ENCODE measurements around the gene SNX25.
"Not testable (repeated sequence)": the region's sequence is repeated elsewhere in the genome, so short reads cannot be mapped to it uniquely, and the experiment has no call there.

SNX25 gene

GRCh38 chr4:185311113-185311888 lies 101.9 kb downstream of the SNX25 start:
- H3K36me3 ChIP-seq (ENCODE audit: control insufficient read depth, low read length) = peaks cover 78% of the 10 kb centered on the region
- no peaks in the 10 kb centered on the region for H3K79me2 ChIP-seq (ENCODE audit: control insufficient read depth, low read length)
- no peak overlapping the region for H3K4me2 ChIP-seq (ENCODE audit: low read length)
- no peak overlapping the region for H3K4me3 ChIP-seq (ENCODE audit: low read length)
- 0 out of 2 replicates have a peak, but pooled peaks cover 11% of the 10 kb centered on the region for H4K20me1 ChIP-seq (ENCODE audit: control insufficient read depth, insufficient read depth, low read depth, low read length)
- no peaks in the 10 kb centered on the region for H3K9me3 ChIP-seq (ENCODE audit: control insufficient read depth, insufficient read depth, low read length)
- H3K9me2 ChIP-seq (replicated peaks; ENCODE audit: control insufficient read depth, low read length) = no peaks in the 10 kb centered on the region
- TF ChIP-seq EZH2phosphoT487 (IDR thresholded peaks at IDR 0.05; ENCODE audit: borderline replicate concordance, low read length) (no peak), CTCF (IDR thresholded peaks at IDR 0.05; ENCODE audit: low read depth, low read length, poor library complexity, severe bottlenecking) (no peak)
- no peaks in the 10 kb centered on the region for H3K27me3 ChIP-seq (ENCODE audit: control insufficient read depth, low read length)
- no peak overlapping the region for H3K27ac ChIP-seq (ENCODE audit: low read depth, low read length)
- H3K4me1 ChIP-seq (ENCODE audit: control insufficient read depth, low read length) = peaks cover 29% of the 10 kb centered on the region
- H3F3A ChIP-seq (ENCODE audit: control insufficient read depth, insufficient read depth) = no peaks in the 10 kb centered on the region

GRCh38 chr4:185312699-185313098 lies 103.3 kb downstream of the SNX25 start:
- Histone ChIP-seq H3K4me3 (ENCODE audit: low read length) (no peak overlapping the region), H3K27ac (ENCODE audit: low read depth, low read length) (no peak overlapping the region), H3K4me1 (ENCODE audit: control insufficient read depth, low read length) (peaks cover 29% of the 10 kb centered on the region), H3K27me3 (ENCODE audit: control insufficient read depth, low read length) (no peaks in the 10 kb centered on the region), H3K9me3 (ENCODE audit: control insufficient read depth, insufficient read depth, low read length) (no peaks in the 10 kb centered on the region), H3F3A (ENCODE audit: control insufficient read depth, insufficient read depth) (no peaks in the 10 kb centered on the region), H4K20me1 (ENCODE audit: control insufficient read depth, insufficient read depth, low read depth, low read length) (0 out of 2 replicates have a peak, but pooled peaks cover 11% of the 10 kb centered on the region), H3K79me2 (ENCODE audit: control insufficient read depth, low read length) (no peaks in the 10 kb centered on the region), H3K36me3 (ENCODE audit: control insufficient read depth, low read length) (peaks cover 85% of the 10 kb centered on the region), H3K9me2 (replicated peaks; ENCODE audit: control insufficient read depth, low read length) (no peaks in the 10 kb centered on the region), H3K4me2 (ENCODE audit: low read length) (no peak overlapping the region)
- no peak for TF ChIP-seq CTCF (IDR thresholded peaks at IDR 0.05; ENCODE audit: low read depth, low read length, poor library complexity, severe bottlenecking)
- no peak for TF ChIP-seq EZH2phosphoT487 (IDR thresholded peaks at IDR 0.05; ENCODE audit: borderline replicate concordance, low read length)

GRCh38 chr4:185317462-185317861 lies 108.1 kb downstream of the SNX25 start:
- H3K27ac ChIP-seq (ENCODE audit: low read depth, low read length); H3K9me3 ChIP-seq (ENCODE audit: control insufficient read depth, insufficient read depth, low read length): not testable (repeated sequence)
- H3K36me3 ChIP-seq (ENCODE audit: control insufficient read depth, low read length) = peaks cover 64% of the 10 kb centered on the region

GRCh38 chr4:185317880-185318279 lies 108.5 kb downstream of the SNX25 start:
- Histone ChIP-seq H3K4me3 (ENCODE audit: low read length) (no peak overlapping the region), H3K79me2 (ENCODE audit: control insufficient read depth, low read length) (no peaks in the 10 kb centered on the region), H3K27ac (ENCODE audit: low read depth, low read length) (no peak overlapping the region), H4K20me1 (ENCODE audit: control insufficient read depth, insufficient read depth, low read depth, low read length) (no peaks in the 10 kb centered on the region), H3K4me1 (ENCODE audit: control insufficient read depth, low read length) (no peaks in the 10 kb centered on the region), H3F3A (ENCODE audit: control insufficient read depth, insufficient read depth) (no peaks in the 10 kb centered on the region), H3K9me3 (ENCODE audit: control insufficient read depth, insufficient read depth, low read length) (no peaks in the 10 kb centered on the region), H3K27me3 (ENCODE audit: control insufficient read depth, low read length) (no peaks in the 10 kb centered on the region), H3K36me3 (ENCODE audit: control insufficient read depth, low read length) (peaks cover 64% of the 10 kb centered on the region), H3K4me2 (ENCODE audit: low read length) (no peak overlapping the region), H3K9me2 (replicated peaks; ENCODE audit: control insufficient read depth, low read length) (no peaks in the 10 kb centered on the region)
- TF ChIP-seq CTCF (IDR thresholded peaks at IDR 0.05; ENCODE audit: low read depth, low read length, poor library complexity, severe bottlenecking) (no peak), EZH2phosphoT487 (IDR thresholded peaks at IDR 0.05; ENCODE audit: borderline replicate concordance, low read length) (no peak)

More at GRCh38 chr4:185317462-185317861, 108.1 kb downstream of the SNX25 start:
- not testable (repeated sequence) for H3K27me3 ChIP-seq (ENCODE audit: control insufficient read depth, low read length); H3K4me1 ChIP-seq (ENCODE audit: control insufficient read depth, low read length); H3K4me2 ChIP-seq (ENCODE audit: low read length); H3F3A ChIP-seq (ENCODE audit: control insufficient read depth, insufficient read depth); H3K9me2 ChIP-seq (replicated peaks; ENCODE audit: control insufficient read depth, low read length); H3K4me3 ChIP-seq (ENCODE audit: low read length); H4K20me1 ChIP-seq (ENCODE audit: control insufficient read depth, insufficient read depth, low read depth, low read length); H3K79me2 ChIP-seq (ENCODE audit: control insufficient read depth, low read length)
